Uterus (tissue), 2 donors: ENCODE measurements around the gene DTNBP1.

Source experiments
- POLR2A ChIP-seq, 2 donors: fragments of 450-650 bp; IDR thresholded peaks; one replicate each; pipeline ENCODE4 v1.6.1; 2016; ENCODE audit warnings: antibody characterized with exemption in 2 of 2, mild to moderate bottlenecking in 1 of 2, moderate library complexity in 1 of 2
- TF ChIP-seq, protein P1 (sequence below), 4 experiments: fragments of 200-600 bp in 2 of 4; fragments of 450-650 bp in 2 of 4; sonication (generic) in 2 of 4; IDR thresholded peaks; one replicate each; pipeline ENCODE4 v1.5.1; 2016 to 2019; ENCODE audit warnings: antibody characterized with exemption in 4 of 4, mild to moderate bottlenecking in 2 of 4, moderate library complexity in 1 of 4

DNA sequence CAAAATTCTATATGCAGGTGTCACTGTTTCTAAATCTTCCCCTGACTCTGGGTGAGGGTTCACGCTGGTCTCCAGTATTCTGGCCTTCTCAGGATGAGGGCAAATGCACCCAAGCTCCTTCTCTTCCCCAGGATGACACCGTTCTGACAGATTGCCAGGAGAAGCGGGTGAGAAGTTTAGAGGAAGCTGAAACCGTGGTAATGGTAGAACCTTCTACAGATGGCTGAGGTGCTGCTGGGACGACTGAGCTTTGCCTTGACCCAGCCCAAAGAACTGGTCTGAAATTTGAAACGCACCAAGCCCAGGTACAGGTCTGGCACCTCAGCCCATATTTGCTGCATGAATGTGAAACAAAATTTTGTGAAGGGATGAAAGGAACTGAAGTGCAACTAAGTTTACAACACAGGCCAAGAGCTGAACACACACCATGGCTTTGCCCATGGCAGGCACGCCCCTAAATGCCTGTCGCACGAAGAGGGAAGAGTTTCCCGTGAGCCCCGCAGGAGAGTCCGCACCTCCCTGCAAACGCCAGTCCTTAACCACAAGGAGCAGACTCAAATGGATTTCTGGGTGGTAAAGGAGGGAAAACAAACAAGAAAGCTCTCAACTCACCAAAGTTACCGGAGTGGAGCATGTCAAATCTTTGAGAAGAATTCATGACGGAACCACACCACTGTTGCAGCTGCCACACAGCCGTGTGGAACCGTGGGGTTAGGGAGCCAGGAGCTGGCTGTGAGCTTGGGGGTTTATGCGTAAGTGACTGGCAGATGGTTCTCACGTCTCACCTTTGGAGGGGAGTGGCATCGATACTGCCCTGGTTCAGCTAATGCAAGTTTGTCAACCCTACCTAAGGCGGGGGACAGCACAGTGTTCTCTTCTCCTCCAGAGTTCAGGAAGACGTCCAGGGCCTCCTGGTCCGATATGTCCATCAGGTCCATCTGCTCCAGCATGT lies 138.9 kb downstream of the DTNBP1 start:
- no peak for TF ChIP-seq POLR2A (IDR thresholded peaks at IDR 0.05)
- TF ChIP-seq, protein P1, sequence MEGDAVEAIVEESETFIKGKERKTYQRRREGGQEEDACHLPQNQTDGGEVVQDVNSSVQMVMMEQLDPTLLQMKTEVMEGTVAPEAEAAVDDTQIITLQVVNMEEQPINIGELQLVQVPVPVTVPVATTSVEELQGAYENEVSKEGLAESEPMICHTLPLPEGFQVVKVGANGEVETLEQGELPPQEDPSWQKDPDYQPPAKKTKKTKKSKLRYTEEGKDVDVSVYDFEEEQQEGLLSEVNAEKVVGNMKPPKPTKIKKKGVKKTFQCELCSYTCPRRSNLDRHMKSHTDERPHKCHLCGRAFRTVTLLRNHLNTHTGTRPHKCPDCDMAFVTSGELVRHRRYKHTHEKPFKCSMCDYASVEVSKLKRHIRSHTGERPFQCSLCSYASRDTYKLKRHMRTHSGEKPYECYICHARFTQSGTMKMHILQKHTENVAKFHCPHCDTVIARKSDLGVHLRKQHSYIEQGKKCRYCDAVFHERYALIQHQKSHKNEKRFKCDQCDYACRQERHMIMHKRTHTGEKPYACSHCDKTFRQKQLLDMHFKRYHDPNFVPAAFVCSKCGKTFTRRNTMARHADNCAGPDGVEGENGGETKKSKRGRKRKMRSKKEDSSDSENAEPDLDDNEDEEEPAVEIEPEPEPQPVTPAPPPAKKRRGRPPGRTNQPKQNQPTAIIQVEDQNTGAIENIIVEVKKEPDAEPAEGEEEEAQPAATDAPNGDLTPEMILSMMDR (IDR thresholded peaks at IDR 0.05) = no peak
